GM19397 (cell line): ENCODE measurements around the gene GNA12.
"Not testable (repeated sequence)": the region's sequence is repeated elsewhere in the genome, so short reads cannot be mapped to it uniquely, and the experiment has no call there.

Experiments used
- ATAC-seq: cut with Tn5 transposase; IDR thresholded peaks from one replicate; pipeline ENCODE4 v1.9.1; 2021; ENCODE audit warnings: mild to moderate bottlenecking, moderate library complexity; ENCODE audit not compliant: unreplicated experiment

Gene GNA12

GRCh38 chr7:2681929-2682799 lies 161.9 kb downstream of the GNA12 start:
- no peak for ATAC-seq

DNA sequence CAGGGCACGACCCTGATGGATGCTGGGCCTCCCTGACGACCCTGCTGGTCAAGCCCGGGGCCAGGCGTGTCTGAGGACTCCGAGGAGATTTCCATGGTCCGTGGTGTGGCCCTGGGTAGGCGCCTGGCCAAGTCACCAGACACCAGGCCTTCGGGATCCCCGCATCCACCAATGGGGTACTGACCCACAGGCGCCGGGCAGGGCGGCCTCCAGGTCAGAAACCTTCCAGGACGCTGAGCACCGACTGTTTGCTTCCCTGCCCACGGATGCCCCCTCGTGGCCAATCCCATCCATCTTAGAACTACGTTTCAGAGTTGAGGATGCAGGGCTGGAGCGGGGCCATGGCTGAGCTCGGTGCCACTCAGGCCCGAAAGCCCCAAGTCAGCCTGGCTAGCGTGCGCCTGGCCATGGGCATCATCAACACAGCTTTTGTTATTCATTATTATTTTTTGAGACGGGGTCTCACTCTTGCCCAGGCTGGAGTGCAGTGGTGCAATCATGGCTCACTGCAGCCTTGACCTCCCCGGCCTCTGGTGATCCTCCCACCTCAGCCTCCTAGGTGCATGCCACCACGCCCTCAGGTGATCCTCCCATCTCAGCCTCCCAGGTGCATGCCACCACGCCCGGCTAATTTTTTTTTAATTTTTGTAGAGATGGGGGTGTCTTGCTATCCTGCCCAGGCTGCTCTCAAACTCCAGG lies 163.2 kb downstream of the GNA12 start:
- ATAC-seq = no peak

GRCh38 chr7:2680256-2680655 lies 163.9 kb downstream of the GNA12 start:
- ATAC-seq = no peak

DNA sequence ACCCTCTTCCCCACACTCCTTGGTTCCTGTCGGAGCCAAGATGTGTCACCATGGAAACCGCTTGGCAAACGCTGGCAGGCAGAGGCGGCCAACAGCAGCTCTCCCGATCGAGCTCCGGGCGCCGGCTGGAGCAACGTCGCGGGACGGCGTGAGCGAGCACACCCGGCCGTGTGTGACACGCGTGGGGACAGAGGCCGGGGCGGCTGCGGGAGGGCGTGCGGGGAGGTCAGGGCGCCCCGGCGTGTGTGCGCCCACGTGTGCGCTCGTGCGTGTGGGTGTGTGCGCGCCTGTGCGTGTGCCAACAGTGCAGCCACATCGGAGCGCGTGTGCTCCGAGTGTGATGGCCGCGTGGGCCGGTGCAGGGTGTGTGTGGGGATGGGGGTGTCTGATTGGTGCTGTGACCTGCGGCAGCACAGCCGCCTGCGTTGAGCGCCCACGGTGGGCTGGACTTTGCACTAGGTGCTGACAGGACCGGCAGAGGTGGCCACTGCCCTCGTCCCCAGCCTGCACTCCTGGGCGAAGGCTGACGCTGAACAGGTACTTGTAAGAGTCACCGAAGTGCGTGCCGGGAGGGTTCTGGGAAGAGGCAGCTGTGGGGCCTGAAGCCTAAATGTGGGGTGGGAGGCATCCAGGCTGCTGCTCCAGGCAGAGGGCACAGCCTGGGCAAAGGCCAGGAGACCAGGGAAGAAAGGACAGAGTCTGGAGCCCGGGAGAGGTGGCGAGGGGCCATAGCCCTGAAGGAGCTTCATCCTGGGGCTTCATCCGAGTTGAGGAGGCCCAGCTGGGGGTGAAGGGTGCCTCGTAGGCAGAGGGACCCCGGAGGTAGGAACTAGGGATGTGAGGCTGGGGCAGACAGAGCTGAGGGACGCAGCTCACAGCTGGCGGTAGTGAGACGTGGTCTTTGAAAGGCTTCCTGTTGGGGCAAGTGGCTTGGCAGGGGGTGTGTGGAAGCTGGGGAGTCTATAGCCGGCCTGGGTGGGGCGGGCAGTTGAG lies 164.7 kb downstream of the GNA12 start:
- ATAC-seq = not testable (repeated sequence)

DNA sequence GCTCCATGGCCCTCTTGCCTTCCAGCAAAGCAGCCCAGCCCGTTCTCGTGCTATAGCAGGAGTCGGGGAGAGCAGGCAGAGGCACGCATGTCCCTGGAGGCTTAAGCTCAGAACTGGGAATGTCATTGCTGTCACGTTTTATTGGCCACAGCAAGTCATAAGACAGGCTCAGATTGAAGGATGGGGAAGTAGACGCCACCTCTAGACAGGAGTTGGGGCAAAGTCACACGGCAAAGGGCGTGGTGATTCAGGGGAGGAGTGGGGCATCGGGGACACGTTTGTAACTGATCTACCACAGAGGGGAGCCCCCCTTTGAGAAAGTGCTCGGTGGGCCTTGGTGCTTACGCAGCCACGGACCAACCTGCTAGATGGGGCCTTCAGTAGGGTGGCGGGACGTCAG lies 165.7 kb downstream of the GNA12 start:
- ATAC-seq = not testable (repeated sequence)
